MCF 10A (cell line): Measurements from ENCODE around the gene SAA2. TPM values are rescaled to one million over a fixed set of nuclear protein-coding genes. Genes with fewer than 3 reads are reported as not detected.

ENCODE experiments used
- Bru-seq: library from RNA; stranded (reverse); fragments of 400-500 nt; gene quantifications from one replicate; lab custom pipeline; 2021; lab: Mats Ljungman, UMichigan
- BruChase-seq, 2 experiments: library from RNA; stranded (reverse); fragments of 400-500 nt; gene quantifications; one replicate each; lab custom pipeline; 2021; lab: Mats Ljungman, UMichigan
- BruUV-seq: library from RNA; stranded (reverse); fragments of 400-500 nt; replicated peaks from 2 replicates; lab custom pipeline; 2021; lab: Mats Ljungman, UMichigan
- CTCF ChIA-PET: fragments of 300-600 bp; sonication (Branson Sonifier 250); formaldehyde crosslinking; extraction: SDS; loops from one replicate; lab custom pipeline; 2021; ENCODE audit warnings: antibody characterized with exemption, inconsistent platforms; lab: Yijun Ruan, JAX
- POLR2A ChIA-PET: fragments of 300-600, 350-650 bp; sonication (Branson Sonifier 250); formaldehyde crosslinking; extraction: SDS; loops from one replicate; lab custom pipeline; 2020; ENCODE audit warnings: antibody characterized with exemption, inconsistent platforms; lab: Yijun Ruan, JAX
- DNase-seq: peaks from one replicate; pipeline ENCODE4 v3.0.0-alpha.2; 2018; ENCODE audit not compliant: unreplicated experiment
- H3K27ac Mint-ChIP-seq: one replicate; pipeline ENCODE4 v1.8.0; 2022; ENCODE audit warnings: mild to moderate bottlenecking, low read depth, mixed read lengths; ENCODE audit not compliant: unreplicated experiment
- H3K27me3 Mint-ChIP-seq: one replicate; pipeline ENCODE4 v1.8.0; 2022; ENCODE audit warnings: mixed read lengths; ENCODE audit not compliant: insufficient read depth, unreplicated experiment
- H3K36me3 Mint-ChIP-seq: one replicate; pipeline ENCODE4 v1.8.0; 2022; ENCODE audit warnings: mild to moderate bottlenecking, moderate library complexity, mixed read lengths; ENCODE audit not compliant: insufficient read depth, unreplicated experiment
- H3K4me1 Mint-ChIP-seq: one replicate; pipeline ENCODE4 v1.8.0; 2022; ENCODE audit warnings: mixed read lengths; ENCODE audit not compliant: insufficient read depth, unreplicated experiment
- H3K4me3 Mint-ChIP-seq: one replicate; pipeline ENCODE4 v1.8.0; 2022; ENCODE audit warnings: mild to moderate bottlenecking, moderate library complexity, mixed read lengths; ENCODE audit not compliant: unreplicated experiment
- H3K9me3 Mint-ChIP-seq: one replicate; pipeline ENCODE4 v1.8.0; 2022; ENCODE audit warnings: mixed read lengths; ENCODE audit not compliant: unreplicated experiment
- intact Hi-C: fragments of 100-400 bp; cut with micrococcal nuclease; formaldehyde crosslinking; loops from 2 replicates; pipeline ENCODE4 v1.14.1; 2022
- long read RNA-seq: library from polyadenylated mRNA; stranded (forward); transcript quantifications from one replicate; pipeline ENCODE4 v2.0.0, GENCODE V29; 2022
- total RNA-seq: library from RNA; stranded (reverse); gene quantifications from 2 replicates; pipeline ENCODE4 v1.2.3, GENCODE V29; 2022
- TF ChIP-seq, protein P1 (sequence below): fragments of 200-600 bp; IDR thresholded peaks from one replicate; pipeline ENCODE4 v1.8.0; 2022; ENCODE audit warnings: antibody characterized with exemption, mild to moderate bottlenecking; ENCODE audit not compliant: unreplicated experiment

Gene SAA2
- total RNA-seq (12.2 and 12.7 TPM in 2 replicates), Bru-seq, nascent RNA (percentile 45 among the genes with signal in this experiment), BruChase-seq, experiment 1, labeled RNA remaining after a 6-hour chase (percentile 45 among the genes with signal in this experiment), BruChase-seq, experiment 2, labeled RNA remaining after a 2-hour chase (percentile 46 among the genes with signal in this experiment)
- long read RNA-seq, partial matches to known transcripts: 0 of 4 reads
- long read RNA-seq, other reads (novel, unspliced or antisense): 0 of 4 reads

DNA sequence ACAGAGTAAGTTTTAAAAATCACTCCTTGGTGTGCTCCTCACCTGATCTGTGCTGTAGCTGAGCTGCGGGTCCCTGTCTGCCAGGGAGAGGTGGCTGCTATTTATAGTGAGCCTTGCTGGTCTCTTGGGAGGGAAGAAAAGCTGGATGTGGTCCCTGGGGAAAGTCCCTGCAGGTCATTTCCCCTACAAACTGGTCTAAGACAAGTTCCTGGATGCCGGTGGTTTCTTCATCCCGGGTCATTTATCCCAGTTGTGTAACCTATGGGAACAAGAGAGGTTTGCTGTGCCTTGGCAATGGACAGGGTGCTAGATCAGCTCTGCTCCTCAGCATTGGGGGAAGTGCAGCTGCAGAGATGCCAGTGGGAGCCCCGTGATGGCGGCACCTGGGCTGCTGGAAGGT, at the start of gene SAA2:
TSS of gene SAA2 (minus strand) at position 108 of the 400 bp plus-strand sequence. CDS start 657 bp downstream, outside the sequence.
- TF ChIP-seq, protein P1, sequence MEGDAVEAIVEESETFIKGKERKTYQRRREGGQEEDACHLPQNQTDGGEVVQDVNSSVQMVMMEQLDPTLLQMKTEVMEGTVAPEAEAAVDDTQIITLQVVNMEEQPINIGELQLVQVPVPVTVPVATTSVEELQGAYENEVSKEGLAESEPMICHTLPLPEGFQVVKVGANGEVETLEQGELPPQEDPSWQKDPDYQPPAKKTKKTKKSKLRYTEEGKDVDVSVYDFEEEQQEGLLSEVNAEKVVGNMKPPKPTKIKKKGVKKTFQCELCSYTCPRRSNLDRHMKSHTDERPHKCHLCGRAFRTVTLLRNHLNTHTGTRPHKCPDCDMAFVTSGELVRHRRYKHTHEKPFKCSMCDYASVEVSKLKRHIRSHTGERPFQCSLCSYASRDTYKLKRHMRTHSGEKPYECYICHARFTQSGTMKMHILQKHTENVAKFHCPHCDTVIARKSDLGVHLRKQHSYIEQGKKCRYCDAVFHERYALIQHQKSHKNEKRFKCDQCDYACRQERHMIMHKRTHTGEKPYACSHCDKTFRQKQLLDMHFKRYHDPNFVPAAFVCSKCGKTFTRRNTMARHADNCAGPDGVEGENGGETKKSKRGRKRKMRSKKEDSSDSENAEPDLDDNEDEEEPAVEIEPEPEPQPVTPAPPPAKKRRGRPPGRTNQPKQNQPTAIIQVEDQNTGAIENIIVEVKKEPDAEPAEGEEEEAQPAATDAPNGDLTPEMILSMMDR: no peak
- POLR2A ChIA-PET: interaction anchor here (0.8 to 1.3 kb wide), 4 partner anchors 17 to 147 kb away, joined by 3 to 6 read pairs (median 3); partner anchors contain the start of gene LDHA
- H3K27ac Mint-ChIP-seq: no peak within 1 kb of the TSS
- no peaks in the 10 kb centered on the region for H3K9me3 Mint-ChIP-seq
- peaks cover 7% of the 10 kb centered on the region for H3K36me3 Mint-ChIP-seq
- H3K27me3 Mint-ChIP-seq: no peaks in the 10 kb centered on the region
- no TSS peak for BruUV-seq
- H3K4me1 Mint-ChIP-seq: peaks cover 36% of the 10 kb centered on the region
- CTCF ChIA-PET: interaction anchor here (0.6 to 1.3 kb wide), 2 partner anchors 10 to 894 kb away, joined by 3 read pairs; no protein-coding TSS in a partner anchor
- peak within 1 kb of the TSS; percentile 36 for H3K4me3 Mint-ChIP-seq
- peak; percentile 85 for DNase-seq
- intact Hi-C loops: loop anchor here (10.0 kb wide), 2 partner anchors 246 to 486 kb away; no protein-coding TSS in a partner anchor

DNA sequence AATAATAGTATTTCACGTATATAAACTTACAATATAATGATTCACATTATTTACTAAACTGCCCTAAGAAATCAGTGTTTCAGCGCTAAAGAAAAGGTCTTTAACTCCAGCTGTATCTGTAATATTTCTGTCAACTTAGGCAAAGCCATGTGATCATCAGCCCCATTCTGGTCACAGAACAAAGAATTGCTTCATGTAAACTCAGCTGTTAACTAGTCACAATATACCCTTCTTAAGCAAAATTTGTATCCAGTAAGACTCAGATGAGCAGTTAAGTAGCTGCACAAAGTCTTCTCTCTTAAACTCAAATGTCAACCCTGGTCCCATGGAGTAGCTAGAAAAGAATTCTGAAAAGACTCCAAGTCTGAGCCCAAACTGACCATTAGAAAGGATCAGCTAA, 46.8 kb upstream of the SAA2 start:
- intact Hi-C loops: no loop called here
- no peaks in the 10 kb centered on the region for H3K9me3 Mint-ChIP-seq
- no TSS peak for BruUV-seq
- no peak for DNase-seq
- TF ChIP-seq, protein P1: no peak
- no peak overlapping the region for H3K4me3 Mint-ChIP-seq
- no peaks in the 10 kb centered on the region for H3K4me1 Mint-ChIP-seq
- H3K27ac Mint-ChIP-seq: no peak overlapping the region
- POLR2A ChIA-PET: interaction anchor here (0.6 to 1.0 kb wide), 4 partner anchors 13 to 101 kb away, joined by 3 to 4 read pairs (median 4); partner anchors contain the start of genes GTF2H1, HPS5 and LDHA
- peaks cover 98% of the 10 kb centered on the region for H3K36me3 Mint-ChIP-seq
- no peaks in the 10 kb centered on the region for H3K27me3 Mint-ChIP-seq
- CTCF ChIA-PET: interaction anchor here (0.6 to 1.3 kb wide), 2 partner anchors 9 to 51 kb away, joined by 3 to 5 read pairs; no protein-coding TSS in a partner anchor

DNA sequence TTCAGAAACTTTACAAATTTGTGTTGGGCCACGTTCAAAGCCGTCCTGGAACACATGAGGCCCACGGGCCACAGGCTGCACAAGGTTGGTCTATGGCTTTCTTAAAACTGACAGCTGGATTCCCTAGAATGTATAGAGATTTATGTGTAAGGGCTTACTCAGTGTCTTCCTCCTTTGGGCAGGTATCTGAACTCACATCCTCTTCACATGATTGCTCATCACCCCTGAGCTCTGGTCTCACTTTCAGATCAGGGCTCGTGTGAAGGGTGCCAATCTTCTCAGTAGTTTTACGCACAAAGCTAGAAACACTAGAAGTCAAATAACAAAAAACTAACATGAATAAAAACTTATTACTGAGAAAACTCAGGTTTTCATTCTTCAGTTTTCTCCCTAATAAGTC, 46.4 kb upstream of the SAA2 start:
- no peaks in the 10 kb centered on the region for H3K4me1 Mint-ChIP-seq
- DNase-seq: no peak
- POLR2A ChIA-PET: interaction anchor here (0.6 to 0.8 kb wide), 2 partner anchors 27 to 101 kb away, joined by 3 read pairs; no protein-coding TSS in a partner anchor
- H3K27me3 Mint-ChIP-seq: no peaks in the 10 kb centered on the region
- TF ChIP-seq, protein P1: no peak
- H3K27ac Mint-ChIP-seq: no peak overlapping the region
- peaks cover 98% of the 10 kb centered on the region for H3K36me3 Mint-ChIP-seq
- intact Hi-C loops: no loop called here
- CTCF ChIA-PET: interaction anchor here (1.3 kb wide), 1 partner anchor 51 kb away, joined by 5 read pairs; no protein-coding TSS in a partner anchor
- H3K4me3 Mint-ChIP-seq: no peak overlapping the region
- H3K9me3 Mint-ChIP-seq: no peaks in the 10 kb centered on the region
- no TSS peak for BruUV-seq

DNA sequence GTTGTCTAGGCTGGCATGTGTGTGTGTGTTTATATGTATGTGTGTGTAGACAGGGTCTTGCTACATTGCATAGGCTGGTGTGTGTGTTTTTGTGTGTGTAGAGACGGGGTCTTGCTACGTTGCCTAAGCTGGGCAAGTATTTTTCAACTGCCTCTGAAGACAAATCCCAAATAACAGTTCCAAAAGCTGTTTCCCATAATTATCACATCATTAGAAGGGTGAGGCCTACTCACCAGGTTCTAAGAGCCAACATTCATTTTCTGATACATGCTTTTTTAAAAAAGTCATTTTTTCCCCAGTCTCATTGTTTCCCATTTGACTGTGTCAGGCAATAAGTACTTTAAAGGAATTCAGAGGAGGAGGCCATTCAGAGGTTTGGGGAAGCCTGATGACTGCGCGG, 40.4 kb upstream of the SAA2 start:
- TF ChIP-seq, protein P1: no peak
- Mint-ChIP-seq H3K27ac (no peak overlapping the region), H3K27me3 (no peaks in the 10 kb centered on the region), H3K9me3 (no peaks in the 10 kb centered on the region), H3K36me3 (peaks cover 88% of the 10 kb centered on the region), H3K4me3 (no peak overlapping the region), H3K4me1 (no peaks in the 10 kb centered on the region)
- intact Hi-C loops: no loop called here
- DNase-seq: no peak
- ChIA-PET POLR2A (interaction anchor here (0.6 to 2.4 kb wide), 5 partner anchors 8 to 141 kb away, joined by 3 to 7 read pairs (median 4); no protein-coding TSS in a partner anchor), CTCF (interaction anchor here (0.6 to 1.0 kb wide), 4 partner anchors 45 to 216 kb away, joined by 3 to 4 read pairs (median 4); no protein-coding TSS in a partner anchor)
- BruUV-seq: no TSS peak
